OCI-LY7 (cell line): ENCODE results near the gene CIP2A.

Experiments
- EZH2phosphoT487 ChIP-seq: fragments of 200-600 bp; sonication (generic); IDR thresholded peaks from 2 replicates; pipeline ENCODE4 v1.6.1; 2018; ENCODE audit warnings: low read depth, borderline replicate concordance, mild to moderate bottlenecking, mixed run types, antibody characterized with exemption, low read length, moderate library complexity, mixed read lengths
- TF ChIP-seq, protein P1 (sequence below): fragments of 200-600 bp; sonication (generic); conservative IDR thresholded peaks from 2 replicates; pipeline ENCODE4 v1.5.1; 2014; ENCODE audit warnings: mild to moderate bottlenecking, antibody characterized with exemption, low read length, moderate library complexity, mixed read lengths

DNA sequence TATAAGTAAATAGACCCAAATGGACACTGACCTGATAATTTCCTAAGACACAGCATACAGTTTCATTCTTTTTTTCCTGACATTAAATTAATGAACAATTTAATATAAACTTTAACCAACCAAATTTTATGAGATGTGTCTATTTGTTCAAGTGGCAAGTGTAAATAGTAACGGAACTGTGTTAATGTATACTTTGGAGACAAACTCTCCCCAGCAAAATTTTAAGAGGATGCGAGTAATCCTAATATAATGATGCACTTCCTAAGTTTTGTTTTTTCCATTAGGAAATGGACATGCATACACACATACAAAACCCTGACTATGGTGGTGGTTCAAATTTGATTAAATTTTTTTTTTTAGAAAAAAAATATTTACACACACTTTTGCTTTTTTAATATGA lies 40.4 kb downstream of the CIP2A start:
- TF ChIP-seq, protein P1, sequence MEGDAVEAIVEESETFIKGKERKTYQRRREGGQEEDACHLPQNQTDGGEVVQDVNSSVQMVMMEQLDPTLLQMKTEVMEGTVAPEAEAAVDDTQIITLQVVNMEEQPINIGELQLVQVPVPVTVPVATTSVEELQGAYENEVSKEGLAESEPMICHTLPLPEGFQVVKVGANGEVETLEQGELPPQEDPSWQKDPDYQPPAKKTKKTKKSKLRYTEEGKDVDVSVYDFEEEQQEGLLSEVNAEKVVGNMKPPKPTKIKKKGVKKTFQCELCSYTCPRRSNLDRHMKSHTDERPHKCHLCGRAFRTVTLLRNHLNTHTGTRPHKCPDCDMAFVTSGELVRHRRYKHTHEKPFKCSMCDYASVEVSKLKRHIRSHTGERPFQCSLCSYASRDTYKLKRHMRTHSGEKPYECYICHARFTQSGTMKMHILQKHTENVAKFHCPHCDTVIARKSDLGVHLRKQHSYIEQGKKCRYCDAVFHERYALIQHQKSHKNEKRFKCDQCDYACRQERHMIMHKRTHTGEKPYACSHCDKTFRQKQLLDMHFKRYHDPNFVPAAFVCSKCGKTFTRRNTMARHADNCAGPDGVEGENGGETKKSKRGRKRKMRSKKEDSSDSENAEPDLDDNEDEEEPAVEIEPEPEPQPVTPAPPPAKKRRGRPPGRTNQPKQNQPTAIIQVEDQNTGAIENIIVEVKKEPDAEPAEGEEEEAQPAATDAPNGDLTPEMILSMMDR = no peak
- TF ChIP-seq EZH2phosphoT487 = no peak
